ENCODE data around the gene MAGI2. TPM values are rescaled to one million over a fixed set of nuclear protein-coding genes. Genes with fewer than 3 reads are reported as not detected.

Gene MAGI2
- total RNA-seq, 1 experiment from 2014 or later: 0.22 TPM

GRCh38 chr7:78433421-78433820 is 1020.0 kb downstream of the MAGI2 start:
- Histone ChIP-seq H3K4me2 (ENCODE audit: low read length) (no peak overlapping the region), H3K4me3 (replicated peaks in 1 of 2; ENCODE audit: low read depth in 1 of 2, low read length in 2 of 2) (no peak overlapping the region), H3K4me1 (ENCODE audit: control insufficient read depth in 1 of 2, insufficient read depth in 2 of 2, low read length in 2 of 2) (no peaks in the 10 kb centered on the region), H3K27ac (ENCODE audit: low read depth, low read length) (no peak overlapping the region), H3K9me3 (ENCODE audit: control insufficient read depth in 1 of 2, insufficient read depth in 1 of 2, low read depth in 1 of 2, low read length in 2 of 2) (no peaks in the 10 kb centered on the region), H2AFZ (ENCODE audit: low read depth, low read length, poor library complexity, severe bottlenecking) (no peak overlapping the region), H3K27me3 (ENCODE audit: insufficient read depth, low read length) (peaks cover 28% of the 10 kb centered on the region), H3K36me3 (ENCODE audit: control insufficient read depth in 1 of 2, insufficient read depth in 2 of 2, low read length in 2 of 2) (no peaks in the 10 kb centered on the region), H3K9ac (ENCODE audit: low read length) (no peak overlapping the region), H3K9me2 (ENCODE audit: insufficient read depth) (no peaks in the 10 kb centered on the region), H3K79me2 (ENCODE audit: insufficient read depth, low read length) (no peaks in the 10 kb centered on the region), H4K20me1 (ENCODE audit: insufficient read depth) (no peaks in the 10 kb centered on the region)
- ChIA-PET CTCF (no interaction called here), POLR2A (no interaction called here), RAD21 (ENCODE audit: low non-redundant PET in 1 of 2, low total read pairs in 2 of 2, uncharacterized antibody in 2 of 2, unreplicated experiment in 2 of 2) (no interaction called here)
- no TSS peak for BruUV-seq (replicated peaks)
- DNase-seq (ENCODE audit: low read depth, low spot score): no peak
- ATAC-seq: no peak
- intact Hi-C loops (cut with micrococcal nuclease): no loop called here
- no peak for TF ChIP-seq CTCF (IDR thresholded peaks at IDR 0.05 in 2 of 3, conservative IDR thresholded peaks at IDR 0.05 in 1 of 3; ENCODE audit: borderline replicate concordance in 1 of 3, insufficient read depth in 1 of 3, low read depth in 2 of 3, low read length in 2 of 3)
- TF ChIP-seq ZBTB33 (IDR thresholded peaks at IDR 0.05; ENCODE audit: extremely low read depth, insufficient replicate concordance, low read length): no peak
- no peak for TF ChIP-seq ZFX (IDR thresholded peaks at IDR 0.05)
- TF ChIP-seq POLR2A (IDR thresholded peaks at IDR 0.05; ENCODE audit: borderline replicate concordance, extremely low read depth, insufficient read depth, insufficient read length): no peak
- no peak for TF ChIP-seq FOSL1 (IDR thresholded peaks at IDR 0.05; ENCODE audit: low read depth)
- TF ChIP-seq CEBPB (IDR thresholded peaks at IDR 0.05; ENCODE audit: low read depth): no peak
- no peak for TF ChIP-seq EZH2phosphoT487 (IDR thresholded peaks at IDR 0.05; ENCODE audit: borderline replicate concordance)
- TF ChIP-seq TCF7L2 (IDR thresholded peaks at IDR 0.05; ENCODE audit: borderline replicate concordance, extremely low read depth, insufficient read depth, insufficient read length): no peak
- TF ChIP-seq CBX3 (IDR thresholded peaks at IDR 0.05; ENCODE audit: low read depth): no peak
- TF ChIP-seq POLR2AphosphoS5 (IDR thresholded peaks at IDR 0.05; ENCODE audit: low read depth, low read length): no peak
- TF ChIP-seq EZH2 (IDR thresholded peaks at IDR 0.05): no peak
- no peak for TF ChIP-seq MAX (IDR thresholded peaks at IDR 0.05)
- TF ChIP-seq REST (IDR thresholded peaks at IDR 0.05; ENCODE audit: low read depth): no peak
- TF ChIP-seq SRF (IDR thresholded peaks at IDR 0.05; ENCODE audit: low read depth): no peak
- no peak for TF ChIP-seq JUND (IDR thresholded peaks at IDR 0.05)
- TF ChIP-seq YY1 (IDR thresholded peaks at IDR 0.05; ENCODE audit: extremely low read depth, insufficient replicate concordance, low read depth, low read length): no peak
